HPDE6-E6E7 (cell line): ENCODE measurements around the gene ZBTB18.

Experiments
- DNase-seq: peaks from one replicate; pipeline ENCODE4 v3.0.0; 2011; ENCODE audit warnings: missing footprints; ENCODE audit errors: extremely low spot score

The ZBTB18 gene

GRCh38 chr1:244062156-244062725 is 11.2 kb downstream of the ZBTB18 start:
- no peak for DNase-seq

- no peak for DNase-seq
Observed at GRCh38 chr1:244063498-244063897, 12.4 kb downstream of the ZBTB18 start.

GRCh38 chr1:244064621-244065020 is 13.5 kb downstream of the ZBTB18 start:
- no peak for DNase-seq

GRCh38 chr1:244065063-244065793 is 14.1 kb downstream of the ZBTB18 start:
- no peak for DNase-seq

- DNase-seq = no peak
Observed at GRCh38 chr1:244065960-244066388, 14.9 kb downstream of the ZBTB18 start.

GRCh38 chr1:244066954-244067716 is 16.1 kb downstream of the ZBTB18 start:
- no peak for DNase-seq

GRCh38 chr1:244067893-244068292 is 16.8 kb downstream of the ZBTB18 start:
- DNase-seq = no peak

GRCh38 chr1:244068567-244068966 is 17.5 kb downstream of the ZBTB18 start:
- DNase-seq = no peak

GRCh38 chr1:244069326-244069898 is 18.3 kb downstream of the ZBTB18 start:
- no peak for DNase-seq

GRCh38 chr1:244074559-244075171 is 23.6 kb downstream of the ZBTB18 start:
- no peak for DNase-seq

GRCh38 chr1:244075247-244075722 is 24.2 kb downstream of the ZBTB18 start:
- DNase-seq = no peak

GRCh38 chr1:244076740-244077139 is 25.7 kb downstream of the ZBTB18 start:
- DNase-seq = no peak

GRCh38 chr1:244077473-244078220 is 26.6 kb downstream of the ZBTB18 start:
- DNase-seq = no peak

- DNase-seq = no peak
Observed at GRCh38 chr1:244080343-244080929, 29.4 kb downstream of the ZBTB18 start.

- no peak for DNase-seq
Observed at GRCh38 chr1:244082969-244083368, 31.9 kb downstream of the ZBTB18 start.

- no peak for DNase-seq
Observed at GRCh38 chr1:244083383-244083943, 32.4 kb downstream of the ZBTB18 start.

GRCh38 chr1:244084763-244085162 is 33.7 kb downstream of the ZBTB18 start:
- DNase-seq = no peak

GRCh38 chr1:244085891-244086290 is 34.8 kb downstream of the ZBTB18 start:
- DNase-seq = no peak

GRCh38 chr1:244087021-244087560 is 36.0 kb downstream of the ZBTB18 start:
- DNase-seq = no peak

- DNase-seq = no peak
Observed at GRCh38 chr1:244087611-244088010, 36.5 kb downstream of the ZBTB18 start.
